22Rv1 (cell line): ENCODE data around the gene RIMS3.

Source experiments
- ZFX ChIP-seq: fragments of 450-650 bp; IDR thresholded peaks from 2 replicates; pipeline ENCODE4 v1.6.1; 2017; ENCODE audit warnings: antibody characterized with exemption, borderline replicate concordance
- TF ChIP-seq, protein P1 (sequence below): fragments of 450-650 bp; IDR thresholded peaks from 2 replicates; pipeline ENCODE4 v1.5.1; 2017; ENCODE audit warnings: mild to moderate bottlenecking

DNA sequence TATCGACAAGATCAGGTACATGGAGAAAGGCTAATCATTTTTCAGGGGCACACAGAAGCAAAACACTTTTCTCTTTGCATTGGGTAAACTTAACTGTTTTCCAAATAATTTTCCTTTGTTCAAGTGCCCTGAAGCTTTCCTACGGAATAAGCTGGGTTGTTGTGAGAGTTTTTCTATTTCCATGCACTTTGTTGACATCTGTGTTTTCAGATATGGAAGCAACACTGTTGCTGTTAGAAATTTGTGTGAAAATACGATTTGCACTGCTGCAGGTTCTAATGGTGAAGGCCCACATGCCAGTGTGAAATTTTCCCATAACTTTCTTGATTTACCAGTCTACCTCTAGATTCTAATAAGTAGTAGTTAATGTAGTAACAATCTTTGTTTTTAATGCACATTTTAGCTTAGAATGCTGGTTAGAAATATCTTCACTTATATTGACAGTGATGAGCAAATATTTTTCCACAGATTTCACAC is 44.4 kb upstream of the RIMS3 start:
- TF ChIP-seq, protein P1, sequence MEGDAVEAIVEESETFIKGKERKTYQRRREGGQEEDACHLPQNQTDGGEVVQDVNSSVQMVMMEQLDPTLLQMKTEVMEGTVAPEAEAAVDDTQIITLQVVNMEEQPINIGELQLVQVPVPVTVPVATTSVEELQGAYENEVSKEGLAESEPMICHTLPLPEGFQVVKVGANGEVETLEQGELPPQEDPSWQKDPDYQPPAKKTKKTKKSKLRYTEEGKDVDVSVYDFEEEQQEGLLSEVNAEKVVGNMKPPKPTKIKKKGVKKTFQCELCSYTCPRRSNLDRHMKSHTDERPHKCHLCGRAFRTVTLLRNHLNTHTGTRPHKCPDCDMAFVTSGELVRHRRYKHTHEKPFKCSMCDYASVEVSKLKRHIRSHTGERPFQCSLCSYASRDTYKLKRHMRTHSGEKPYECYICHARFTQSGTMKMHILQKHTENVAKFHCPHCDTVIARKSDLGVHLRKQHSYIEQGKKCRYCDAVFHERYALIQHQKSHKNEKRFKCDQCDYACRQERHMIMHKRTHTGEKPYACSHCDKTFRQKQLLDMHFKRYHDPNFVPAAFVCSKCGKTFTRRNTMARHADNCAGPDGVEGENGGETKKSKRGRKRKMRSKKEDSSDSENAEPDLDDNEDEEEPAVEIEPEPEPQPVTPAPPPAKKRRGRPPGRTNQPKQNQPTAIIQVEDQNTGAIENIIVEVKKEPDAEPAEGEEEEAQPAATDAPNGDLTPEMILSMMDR = no peak
- no peak for TF ChIP-seq ZFX
